GM12878 (cell line): Measurements from ENCODE around the gene RMND1. TPM values are rescaled to one million over a fixed set of nuclear protein-coding genes. Genes with fewer than 3 reads are reported as not detected.

ENCODE experiments used
- ATAC-seq: fragments of 200-7000 bp; cut with Tn5 transposase; 3 replicates; pipeline ENCODE4 v1.9.1; 2020; ENCODE audit warnings: mild to moderate bottlenecking, moderate library complexity
- BruUV-seq: library from RNA; stranded (reverse); fragments of 400-500 nt; replicated peaks from 2 replicates; lab custom pipeline; 2021; lab: Mats Ljungman, UMichigan
- CTCF ChIA-PET: fragments of 300-600 bp; sonication (Branson Sonifier 250); formaldehyde crosslinking; extraction: SDS; loops from one replicate; lab custom pipeline; 2021; ENCODE audit warnings: inconsistent platforms; lab: Yijun Ruan, JAX
- POLR2A ChIA-PET: fragments of 350-600 bp; formaldehyde crosslinking; extraction: SDS; loops from one replicate; lab custom pipeline; 2021; ENCODE audit warnings: inconsistent platforms; lab: Charles Lee
- RAD21 ChIA-PET: fragments of 300-600 bp; sonication (Branson Sonifier 250); formaldehyde crosslinking; loops from one replicate; lab custom pipeline; 2023; ENCODE audit warnings: antibody characterized with exemption; ENCODE audit not compliant: unreplicated experiment; lab: Charles Lee
- SMC1A ChIA-PET: fragments of 300-600 bp; sonication (Branson Sonifier 250); formaldehyde crosslinking; loops from one replicate; lab custom pipeline; 2023; ENCODE audit not compliant: unreplicated experiment, uncharacterized antibody; lab: Charles Lee
- DNase-seq: peaks from one replicate; pipeline ENCODE4 v3.0.0-alpha.2; 2011; ENCODE audit warnings: low read depth, low spot score
- FAIRE-seq: peaks from 3 replicates; lab custom pipeline; 2011; peaks lifted over from hg19 to GRCh38; lab: Jason Lieb, UNC
- H2AFZ ChIP-seq: 2 replicates; pipeline ENCODE4 v1.6.0; 2011; ENCODE audit warnings: low read depth, low read length, control low read depth; ENCODE audit not compliant: control insufficient read depth
- H3K27ac ChIP-seq: 2 replicates; pipeline ENCODE4 v1.5.1; 2011; ENCODE audit warnings: control low read depth; ENCODE audit not compliant: control insufficient read depth, insufficient read depth
- H3K27me3 ChIP-seq, 2 experiments: replicated peaks in 1 of 2; 2 replicates each; pipeline versions ENCODE4 v1.6.0 to v1.6.1; 2011; ENCODE audit warnings: low read length in 1 of 2; ENCODE audit not compliant: control insufficient read depth in 2 of 2, insufficient read depth in 2 of 2
- H3K36me3 ChIP-seq, 2 experiments: 2 replicates each; pipeline ENCODE4 v1.5.1; 2011; ENCODE audit warnings: low read length in 1 of 2; ENCODE audit not compliant: control insufficient read depth in 2 of 2, insufficient read depth in 2 of 2
- H3K4me1 ChIP-seq: 2 replicates; pipeline ENCODE4 v1.6.1; 2011; ENCODE audit warnings: mild to moderate bottlenecking, low read length, moderate library complexity, mixed read lengths; ENCODE audit not compliant: control insufficient read depth, insufficient read depth
- H3K4me2 ChIP-seq: 2 replicates; pipeline ENCODE4 v1.6.0; 2011; ENCODE audit warnings: control low read depth; ENCODE audit not compliant: control insufficient read depth, insufficient read depth
- H3K4me3 ChIP-seq: fragments of 200-600 bp; sonication (generic); 2 replicates; pipeline ENCODE4 v1.5.1; 2016
- H3K79me2 ChIP-seq: 2 replicates; pipeline ENCODE4 v1.6.0; 2011; ENCODE audit warnings: low read length; ENCODE audit not compliant: control insufficient read depth, insufficient read depth
- H3K9ac ChIP-seq: 2 replicates; pipeline ENCODE4 v1.8.0; 2011; ENCODE audit warnings: low read length, control low read depth, mixed read lengths; ENCODE audit not compliant: control insufficient read depth, insufficient read depth
- H3K9me3 ChIP-seq: replicated peaks from 3 replicates; pipeline ENCODE4 v1.5.1; 2011; ENCODE audit warnings: mild to moderate bottlenecking, low read length; ENCODE audit not compliant: control insufficient read depth, insufficient read depth
- H4K20me1 ChIP-seq: 2 replicates; pipeline ENCODE4 v1.6.0; 2011; ENCODE audit not compliant: control insufficient read depth, insufficient read depth
- DPF2 ChIP-seq: fragments of 450-650 bp; IDR thresholded peaks from 2 replicates; pipeline ENCODE4 v1.6.1; 2017; ENCODE audit warnings: mild to moderate bottlenecking
- IKZF2 ChIP-seq, 2 experiments: fragments of 450-650 bp; IDR thresholded peaks; 2 replicates each; pipeline ENCODE4 v1.6.1; 2017; ENCODE audit warnings: mild to moderate bottlenecking in 2 of 2, moderate library complexity in 2 of 2
- NFXL1 ChIP-seq: fragments of 450-650 bp; IDR thresholded peaks from 2 replicates; pipeline ENCODE4 v1.6.1; 2017; ENCODE audit warnings: antibody characterized with exemption, mild to moderate bottlenecking, borderline replicate concordance
- PAX5 ChIP-seq: IDR thresholded peaks from 2 replicates; pipeline ENCODE4 v1.6.1; 2011; ENCODE audit warnings: low read depth, low read length, borderline replicate concordance
- PAX8 ChIP-seq: fragments of 450-650 bp; IDR thresholded peaks from 2 replicates; pipeline ENCODE4 v1.6.1; 2017; ENCODE audit warnings: mild to moderate bottlenecking, moderate library complexity
- WGBS: methylation state at CpG from one replicate; pipeline ENCODE4 v1.1.6; 2016; ENCODE audit warnings: low lambda C conversion rate; ENCODE audit not compliant: insufficient replicate concordance, insufficient coverage; ENCODE audit errors: missing lambda C conversion rate; 5-methylcytosine and 5-hydroxymethylcytosine counted together
- in situ Hi-C: fragments of 300-500 bp; cut with MboI; formaldehyde crosslinking; loops from 9 replicates; pipeline ENCODE4 v1.14.3; 2018; ENCODE audit warnings: mixed read lengths
- intact Hi-C: fragments of 100-400 bp; cut with micrococcal nuclease; formaldehyde crosslinking; loops from one replicate; pipeline ENCODE4 v1.14.2; 2022; ENCODE audit not compliant: unreplicated experiment
- polyA plus RNA-seq, 11 experiments: library from polyadenylated mRNA; depleted of rRNA in 4 of 11; unstranded in 6 of 11; stranded (reverse) in 5 of 11; fragments of >200 nt; fragmentation: Nextera tagmentation in 4 of 11; fragmentation: Illumina TruSeq in 1 of 11; extraction: Ambion mirVana in 4 of 11; extraction: Trizol in 1 of 11; gene quantifications; 1 replicate in 1 of 11; 2 replicates in 10 of 11; pipeline versions ENCODE4 v1.2.1 to v1.2.3, GENCODE V29; 2011 to 2016; ENCODE audit warnings: inconsistent platforms in 2 of 11, missing spikeins in 2 of 11, low read depth in 1 of 11
- total RNA-seq, 4 experiments: library from RNA; depleted of rRNA in 3 of 4; stranded (reverse); fragments of >200 nt in 3 of 4; fragmentation: Illumina TruSeq in 1 of 4; extraction: Trizol in 1 of 4; gene quantifications; 2 replicates each; pipeline versions ENCODE4 v1.2.1 to v1.2.3, GENCODE V29; 2013 to 2021
- TF ChIP-seq, protein P1 (sequence below): IDR thresholded peaks from 2 replicates; pipeline ENCODE4 v1.6.1; 2011; ENCODE audit warnings: low read depth, low read length, improper control_type of control experiment, borderline replicate concordance
- TF ChIP-seq, protein P2 (sequence below): fragments of 450-650 bp; IDR thresholded peaks from 2 replicates; pipeline ENCODE4 v1.6.1; 2017; ENCODE audit warnings: mild to moderate bottlenecking, moderate library complexity

Gene RMND1
- total and polyA plus RNA-seq, 10 of the 15 experiments (the other 5 are each of a cell fraction or from before 2014, with no cell fraction given): 15.9 to 34.5 (median 21.4) TPM

DNA sequence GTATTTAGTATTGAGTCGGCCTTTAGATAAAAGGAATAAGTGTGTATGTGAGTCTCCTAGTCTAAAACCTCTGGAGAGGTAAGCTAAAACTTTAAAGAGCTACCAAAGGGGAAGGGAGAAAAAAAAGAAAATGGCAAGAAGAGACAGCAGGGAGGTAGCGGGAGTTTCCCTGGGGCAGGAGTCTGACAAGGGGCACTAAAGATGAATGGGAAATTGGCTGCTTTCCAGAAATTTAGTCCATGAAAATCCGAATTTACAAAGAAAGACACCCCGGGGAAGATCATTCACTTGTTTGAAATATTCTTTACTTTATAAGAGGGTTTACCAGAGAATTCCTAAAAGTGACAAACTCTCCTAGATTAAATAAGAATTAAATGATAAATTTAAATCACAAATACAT is 19.3 kb downstream of the RMND1 start:
- Histone ChIP-seq H3K4me2 (no peak overlapping the region), H2AFZ (no peak overlapping the region), H3K27me3 (no peaks in the 10 kb centered on the region), H3K9me3 (no peaks in the 10 kb centered on the region), H3K36me3 (peaks cover 3 to 16% of the 10 kb centered on the region in 2 experiments; a peak in 3 of 4 replicates), H3K4me3 (no peak overlapping the region), H3K4me1 (no peaks in the 10 kb centered on the region), H3K9ac (no peak overlapping the region), H3K79me2 (no peaks in the 10 kb centered on the region; the same call in none of the 2 replicates), H3K27ac (no peak overlapping the region), H4K20me1 (no peaks in the 10 kb centered on the region)
- DNase-seq (no peak), ATAC-seq (no peak), FAIRE-seq (no peak)
- SMC1A ChIA-PET: interaction anchor here (0.6 to 1.4 kb wide), 4 partner anchors 9 to 835 kb away, joined by 3 to 4 read pairs (median 3); no protein-coding TSS in a partner anchor
- CTCF ChIA-PET: no interaction called here
- 97% methylated on average over 4 of the region's 4 CpGs for WGBS
- in situ Hi-C loops: loop anchor here (25.0 kb wide), 1 partner anchor 1555 kb away; the partner anchor contains the start of gene FBXO5
- intact Hi-C loops: no loop called here
- POLR2A ChIA-PET: no interaction called here
- RAD21 ChIA-PET: no interaction called here
- TF ChIP-seq PAX8 (no peak), DPF2 (no peak), PAX5 (no peak), IKZF2 (IDR thresholded peaks at IDR 0.05) (no peak), NFXL1 (no peak)
- TF ChIP-seq, protein P1, sequence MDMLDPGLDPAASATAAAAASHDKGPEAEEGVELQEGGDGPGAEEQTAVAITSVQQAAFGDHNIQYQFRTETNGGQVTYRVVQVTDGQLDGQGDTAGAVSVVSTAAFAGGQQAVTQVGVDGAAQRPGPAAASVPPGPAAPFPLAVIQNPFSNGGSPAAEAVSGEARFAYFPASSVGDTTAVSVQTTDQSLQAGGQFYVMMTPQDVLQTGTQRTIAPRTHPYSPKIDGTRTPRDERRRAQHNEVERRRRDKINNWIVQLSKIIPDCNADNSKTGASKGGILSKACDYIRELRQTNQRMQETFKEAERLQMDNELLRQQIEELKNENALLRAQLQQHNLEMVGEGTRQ: no peak
- no TSS peak for BruUV-seq

DNA sequence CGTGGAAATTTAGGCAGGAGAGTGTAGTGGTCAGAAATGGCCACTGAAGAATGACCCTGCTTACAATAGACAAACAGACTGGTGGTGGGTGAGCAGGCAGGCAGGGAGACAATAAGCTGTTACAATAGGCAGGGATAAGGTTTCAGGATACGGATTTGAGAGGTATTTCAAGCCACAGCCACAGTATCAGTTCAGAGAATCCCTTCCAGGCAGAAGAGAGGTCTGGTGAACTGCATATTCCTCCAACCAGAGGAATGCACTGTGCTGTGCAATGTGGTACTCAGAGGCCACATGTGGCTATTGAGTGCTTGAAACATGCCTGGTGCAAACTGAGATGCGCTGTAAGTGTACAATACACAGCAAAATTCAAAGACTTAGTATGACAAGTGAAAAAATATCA is 20.6 kb downstream of the RMND1 start:
- Histone ChIP-seq H3K4me3 (no peak overlapping the region), H3K27me3 (no peaks in the 10 kb centered on the region)
- WGBS: 95% methylated on average over 3 of the region's 3 CpGs

More for the DNA sequence above, 20.6 kb downstream of the RMND1 start:
- TF ChIP-seq, protein P2, sequence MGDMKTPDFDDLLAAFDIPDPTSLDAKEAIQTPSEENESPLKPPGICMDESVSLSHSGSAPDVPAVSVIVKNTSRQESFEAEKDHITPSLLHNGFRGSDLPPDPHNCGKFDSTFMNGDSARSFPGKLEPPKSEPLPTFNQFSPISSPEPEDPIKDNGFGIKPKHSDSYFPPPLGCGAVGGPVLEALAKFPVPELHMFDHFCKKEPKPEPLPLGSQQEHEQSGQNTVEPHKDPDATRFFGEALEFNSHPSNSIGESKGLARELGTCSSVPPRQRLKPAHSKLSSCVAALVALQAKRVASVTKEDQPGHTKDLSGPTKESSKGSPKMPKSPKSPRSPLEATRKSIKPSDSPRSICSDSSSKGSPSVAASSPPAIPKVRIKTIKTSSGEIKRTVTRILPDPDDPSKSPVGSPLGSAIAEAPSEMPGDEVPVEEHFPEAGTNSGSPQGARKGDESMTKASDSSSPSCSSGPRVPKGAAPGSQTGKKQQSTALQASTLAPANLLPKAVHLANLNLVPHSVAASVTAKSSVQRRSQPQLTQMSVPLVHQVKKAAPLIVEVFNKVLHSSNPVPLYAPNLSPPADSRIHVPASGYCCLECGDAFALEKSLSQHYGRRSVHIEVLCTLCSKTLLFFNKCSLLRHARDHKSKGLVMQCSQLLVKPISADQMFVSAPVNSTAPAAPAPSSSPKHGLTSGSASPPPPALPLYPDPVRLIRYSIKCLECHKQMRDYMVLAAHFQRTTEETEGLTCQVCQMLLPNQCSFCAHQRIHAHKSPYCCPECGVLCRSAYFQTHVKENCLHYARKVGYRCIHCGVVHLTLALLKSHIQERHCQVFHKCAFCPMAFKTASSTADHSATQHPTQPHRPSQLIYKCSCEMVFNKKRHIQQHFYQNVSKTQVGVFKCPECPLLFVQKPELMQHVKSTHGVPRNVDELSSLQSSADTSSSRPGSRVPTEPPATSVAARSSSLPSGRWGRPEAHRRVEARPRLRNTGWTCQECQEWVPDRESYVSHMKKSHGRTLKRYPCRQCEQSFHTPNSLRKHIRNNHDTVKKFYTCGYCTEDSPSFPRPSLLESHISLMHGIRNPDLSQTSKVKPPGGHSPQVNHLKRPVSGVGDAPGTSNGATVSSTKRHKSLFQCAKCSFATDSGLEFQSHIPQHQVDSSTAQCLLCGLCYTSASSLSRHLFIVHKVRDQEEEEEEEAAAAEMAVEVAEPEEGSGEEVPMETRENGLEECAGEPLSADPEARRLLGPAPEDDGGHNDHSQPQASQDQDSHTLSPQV: no peak
- intact Hi-C loops: no loop called here
- FAIRE-seq (no peak), DNase-seq (no peak), ATAC-seq (no peak)
- ChIA-PET CTCF (no interaction called here), SMC1A (no interaction called here), POLR2A (no interaction called here), RAD21 (no interaction called here)
- H3K27ac ChIP-seq: no peak overlapping the region
- H3K9ac ChIP-seq: no peak overlapping the region
- no peaks in the 10 kb centered on the region for H3K9me3 ChIP-seq
- in situ Hi-C loops: loop anchor here (25.0 kb wide), 1 partner anchor 1556 kb away; the partner anchor contains the start of gene FBXO5
- no peak overlapping the region for H3K4me2 ChIP-seq
- no peaks in the 10 kb centered on the region for H3K4me1 ChIP-seq
- no TSS peak for BruUV-seq
- no peaks in the 10 kb centered on the region; the same call in none of the 2 replicates for H3K79me2 ChIP-seq
- H2AFZ ChIP-seq: no peak overlapping the region
- H3K36me3 ChIP-seq: peaks cover 3 to 19% of the 10 kb centered on the region in 2 experiments
- H4K20me1 ChIP-seq: no peaks in the 10 kb centered on the region
